GM18858 (cell line): ENCODE measurements around the gene BEND5.

ENCODE experiments used
- ATAC-seq: cut with Tn5 transposase; IDR thresholded peaks from one replicate; pipeline ENCODE4 v1.9.1; 2021; ENCODE audit not compliant: unreplicated experiment

Gene BEND5

DNA sequence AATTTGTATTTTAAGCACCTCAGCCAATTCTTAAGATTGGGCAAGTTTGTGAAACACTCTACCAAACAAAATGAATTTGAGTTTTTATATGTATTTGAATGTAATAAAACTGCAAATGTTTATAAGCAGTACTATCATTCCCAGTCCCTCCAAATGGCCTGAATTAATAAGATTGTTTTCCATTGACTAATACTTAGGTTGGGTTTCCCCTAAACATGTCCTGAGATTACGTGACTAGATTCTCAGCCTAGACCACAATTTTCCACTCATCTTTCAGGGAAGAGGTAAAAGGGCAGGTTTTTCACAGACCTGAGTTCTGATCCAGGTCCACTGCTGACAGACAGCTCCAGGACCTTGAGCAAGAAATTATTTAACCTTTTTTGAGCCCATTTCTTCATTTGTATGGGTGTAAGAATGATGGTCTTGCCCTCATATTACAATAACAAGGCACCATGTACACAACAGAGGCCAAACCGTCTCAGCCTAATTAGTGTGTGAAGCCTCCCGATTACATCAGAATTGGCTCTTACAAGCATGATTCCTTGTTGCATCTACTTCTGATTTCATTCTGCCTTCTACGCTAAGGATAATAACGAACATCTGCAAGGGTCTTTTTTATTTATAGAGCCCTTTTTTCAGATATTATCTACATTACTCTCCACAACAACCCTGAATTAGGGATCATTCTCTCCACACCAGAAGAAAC is 51.2 kb downstream of the BEND5 start:
- ATAC-seq, result no peak

DNA sequence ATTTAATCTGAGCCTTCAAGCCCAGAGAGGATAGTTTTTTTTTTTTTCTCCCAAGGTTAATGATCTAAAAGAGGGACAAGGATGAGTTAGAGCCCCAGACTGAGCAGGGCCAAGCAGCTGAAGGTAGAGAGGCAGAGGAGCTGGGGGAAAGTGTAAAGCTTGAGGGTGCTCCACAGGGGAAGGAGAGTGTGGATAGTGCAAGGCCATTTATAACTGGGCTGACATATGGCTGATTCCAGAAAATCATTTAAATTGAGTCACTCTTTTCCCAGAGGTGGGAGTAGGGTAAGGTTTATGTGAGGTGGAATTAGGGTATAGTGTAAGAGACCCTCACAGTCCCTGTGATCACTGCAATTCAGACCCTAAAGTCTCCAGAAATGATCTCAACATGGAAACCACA is 55.8 kb downstream of the BEND5 start:
- ATAC-seq, result no peak

- ATAC-seq, result no peak
These were observed 58.0 kb downstream of the BEND5 start for GRCh38 chr1:48718705-48719104.

DNA sequence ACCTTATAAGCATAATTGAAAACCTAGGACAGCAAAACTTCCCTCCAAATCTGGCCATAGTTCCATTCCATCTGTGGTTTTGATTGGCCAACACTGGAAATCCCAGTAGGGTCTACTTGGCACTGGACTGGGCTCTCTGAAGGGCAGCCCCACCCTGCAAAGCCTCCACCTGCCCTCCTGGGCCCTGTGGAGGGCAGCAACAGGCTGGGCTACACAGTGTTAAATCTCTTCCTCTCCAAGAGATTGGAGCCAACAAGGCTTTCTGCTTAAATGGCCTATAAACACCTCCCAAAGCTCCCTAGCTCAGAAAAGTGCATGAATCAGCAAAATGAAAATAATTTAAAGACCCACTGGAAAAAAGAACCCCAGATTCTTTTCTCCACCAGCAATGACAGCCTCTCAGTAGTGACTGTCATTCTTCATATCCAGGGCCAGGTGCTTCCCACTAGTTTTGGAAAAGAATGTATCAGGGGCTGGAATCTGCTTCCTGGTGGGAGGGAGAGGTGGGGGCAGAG is 58.5 kb downstream of the BEND5 start:
- no peak for ATAC-seq

DNA sequence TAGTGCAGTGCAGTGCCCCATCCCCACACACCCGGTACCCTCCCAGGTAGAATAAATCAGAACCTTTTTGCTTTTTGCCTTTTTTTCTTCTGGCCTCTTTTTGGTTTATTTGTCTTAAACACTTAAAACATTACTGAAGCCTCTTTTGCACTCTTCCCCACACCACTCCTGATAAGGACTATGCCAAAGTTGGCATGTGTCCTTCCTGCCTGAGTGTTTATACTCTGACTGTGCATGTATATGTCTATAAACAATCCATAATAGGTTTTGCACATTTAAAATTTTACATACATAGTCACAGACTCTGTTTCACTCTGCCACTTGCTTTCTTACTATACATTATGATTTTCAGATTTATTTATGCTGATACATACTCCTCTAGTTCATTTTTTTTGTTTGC is 59.6 kb downstream of the BEND5 start:
- ATAC-seq, result no peak

DNA sequence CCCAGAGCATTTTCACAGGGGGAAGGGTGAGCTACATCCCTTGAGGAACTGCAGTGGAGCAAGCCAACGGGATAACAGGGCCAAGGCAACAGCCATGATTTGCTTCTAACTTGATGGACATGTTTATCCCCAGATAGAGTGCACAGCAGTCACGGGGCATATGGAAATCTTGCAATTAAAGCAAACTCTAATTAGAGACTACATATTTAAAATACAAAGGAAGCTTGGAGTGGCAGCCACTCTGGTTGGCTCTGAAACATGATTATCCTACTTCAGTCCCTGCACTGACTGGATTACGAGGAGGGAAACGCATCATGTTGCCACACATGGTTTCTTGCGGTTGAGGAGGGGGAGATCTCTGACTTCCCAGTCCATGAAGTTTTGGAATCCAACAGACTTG is 60.8 kb downstream of the BEND5 start:
- no peak for ATAC-seq

- no peak for ATAC-seq
These were observed 65.8 kb downstream of the BEND5 start for GRCh38 chr1:48710915-48711314.

DNA sequence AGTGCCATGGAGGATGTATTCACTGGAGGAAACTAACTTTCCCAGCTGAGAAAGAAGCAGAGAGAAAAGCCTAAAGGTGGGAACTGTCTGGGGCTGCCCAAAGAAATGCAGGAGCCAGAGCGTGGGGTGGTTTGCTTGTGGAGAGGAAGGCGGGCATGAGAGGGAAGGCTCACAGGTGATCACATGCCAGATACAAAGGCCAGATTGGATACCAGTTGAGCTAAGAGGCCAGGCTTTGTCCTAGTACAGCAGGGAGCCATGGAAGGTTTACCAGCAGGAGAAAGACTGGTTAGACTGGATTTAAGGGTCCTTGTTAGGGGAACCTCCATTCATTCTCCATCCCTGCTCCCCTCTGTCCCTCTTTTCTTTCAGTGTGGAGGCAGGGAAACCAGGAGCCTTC is 66.4 kb downstream of the BEND5 start:
- ATAC-seq, result no peak

DNA sequence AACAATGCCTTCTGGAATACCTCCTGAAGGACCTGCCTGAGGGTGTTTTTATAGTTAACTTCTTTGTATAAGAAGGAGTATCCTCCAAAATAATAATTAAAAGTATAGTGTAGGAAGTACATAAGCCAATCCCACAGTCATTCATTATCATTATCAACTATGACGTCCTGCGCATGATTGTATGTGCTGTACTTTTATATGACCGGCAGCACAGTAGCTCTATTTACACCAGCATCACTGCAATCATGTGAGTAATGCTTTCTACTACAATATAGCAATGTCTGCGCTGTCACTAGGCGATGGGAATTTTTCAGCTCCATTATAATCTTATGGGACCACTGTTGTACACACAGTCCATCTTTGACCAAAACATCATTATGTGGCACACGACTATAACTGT is 72.0 kb downstream of the BEND5 start:
- ATAC-seq, result no peak

DNA sequence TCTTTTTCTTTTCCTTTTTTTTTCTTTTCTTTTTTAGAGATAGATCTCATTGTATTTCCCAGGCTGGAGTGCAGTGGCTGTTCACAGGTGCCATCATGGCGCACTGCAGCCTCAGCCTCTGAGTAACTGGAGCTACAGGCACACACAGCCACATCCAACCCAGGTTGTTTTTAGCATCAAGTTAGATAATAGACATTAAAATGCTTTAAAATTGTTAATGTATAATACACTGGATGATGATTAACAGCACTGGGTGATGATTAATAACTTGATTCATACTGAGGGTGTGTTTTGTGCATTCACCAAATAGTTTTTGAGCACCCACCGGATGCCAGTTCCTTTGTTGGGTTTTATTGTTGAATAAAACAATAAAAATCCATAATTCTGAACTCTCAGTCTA is 75.2 kb downstream of the BEND5 start:
- no peak for ATAC-seq

DNA sequence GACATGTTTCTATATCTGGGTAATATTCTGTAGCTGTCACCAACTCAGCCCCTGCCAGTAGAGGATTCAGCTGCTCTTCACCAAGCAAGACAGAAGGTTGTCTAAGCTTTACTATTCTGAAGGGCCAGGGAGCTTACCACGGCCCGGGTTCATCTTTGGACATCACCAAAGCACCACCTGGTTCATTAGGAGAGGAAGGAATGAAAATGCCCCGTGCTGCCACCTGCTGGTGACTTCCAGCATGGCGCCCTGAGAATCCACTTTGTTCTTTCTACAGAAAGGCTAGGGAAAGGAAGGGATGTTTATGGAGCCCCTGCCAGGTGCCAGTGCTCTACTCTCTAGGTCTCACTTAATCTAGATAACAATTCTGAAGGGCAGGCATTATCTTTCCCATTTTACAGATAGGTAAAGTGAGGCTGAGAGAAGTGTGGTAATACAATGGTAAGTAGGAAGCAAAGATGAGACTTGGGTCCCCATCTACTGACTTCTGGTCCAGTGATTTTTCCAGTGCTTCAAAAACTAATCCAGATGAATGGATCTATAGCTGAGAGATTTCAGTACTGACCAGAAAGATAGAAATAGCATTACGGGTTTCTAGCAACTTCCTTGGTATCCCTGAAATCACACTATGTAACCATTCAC is 79.5 kb downstream of the BEND5 start:
- no peak for ATAC-seq

DNA sequence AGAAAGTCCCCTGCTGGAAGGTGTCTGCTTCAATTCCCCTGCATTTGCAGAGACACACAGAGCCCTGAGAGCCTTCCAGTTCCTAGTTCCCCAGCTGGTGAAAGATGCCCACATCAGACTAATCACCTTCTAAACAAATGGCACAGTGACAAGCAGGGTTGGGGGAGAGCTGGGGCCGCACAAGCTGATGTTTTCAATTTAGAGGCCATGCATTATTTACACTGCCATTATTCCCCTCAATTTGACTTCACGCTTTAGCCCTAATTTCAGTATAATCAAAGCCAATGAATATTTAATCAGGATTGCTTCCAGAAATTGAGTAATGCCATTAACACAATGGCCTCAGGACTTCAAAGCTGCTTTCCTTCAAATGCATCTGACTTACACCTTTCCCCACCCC is 81.5 kb downstream of the BEND5 start:
- no peak for ATAC-seq

- ATAC-seq, result no peak
These were observed 82.9 kb downstream of the BEND5 start for GRCh38 chr1:48693674-48694320.

- ATAC-seq, result no peak
These were observed 83.5 kb downstream of the BEND5 start for GRCh38 chr1:48693180-48693579.

GRCh38 chr1:48692235-48692634 is 84.5 kb downstream of the BEND5 start:
- ATAC-seq, result no peak

- ATAC-seq, result peak; percentile 47
These were observed 85.2 kb downstream of the BEND5 start for GRCh38 chr1:48691429-48692001.

- peak; percentile 76 for ATAC-seq
These were observed 88.5 kb downstream of the BEND5 start for GRCh38 chr1:48688102-48688760.

DNA sequence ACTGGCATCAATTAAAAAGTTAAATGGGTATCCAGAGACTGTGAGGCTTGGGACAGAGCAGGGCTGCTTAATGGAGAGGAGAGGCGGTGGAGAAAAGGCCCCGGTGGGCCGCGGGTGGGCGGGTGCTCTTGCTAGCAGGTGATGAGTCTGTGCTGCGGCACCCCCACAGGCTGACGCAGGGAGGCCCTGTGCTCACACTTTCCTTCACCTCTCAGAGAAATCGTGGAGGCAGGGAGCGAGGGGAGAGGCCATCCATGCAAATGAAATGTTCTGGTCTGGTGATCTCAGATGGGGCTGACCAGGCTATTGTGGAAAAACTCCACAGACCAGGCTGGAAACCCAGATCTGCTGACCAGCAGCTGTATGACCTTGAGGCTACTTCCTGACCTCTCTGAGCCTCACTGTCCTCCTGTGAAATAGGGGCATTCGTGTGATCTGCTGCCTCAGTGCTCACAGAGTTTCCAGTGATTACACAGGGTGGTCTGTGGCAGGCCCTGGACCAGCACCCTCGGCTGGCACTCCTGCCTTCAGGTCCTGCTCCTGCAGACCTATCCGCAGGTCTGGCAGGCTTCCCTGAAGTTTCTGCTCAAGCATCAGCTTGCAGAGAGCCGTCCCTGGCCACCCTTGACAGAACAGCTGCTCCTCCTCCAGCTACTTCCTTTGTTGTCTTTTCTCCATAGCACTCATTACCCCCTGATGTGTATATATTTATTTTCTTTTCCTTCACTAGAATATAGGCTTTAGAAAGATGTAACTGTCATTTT is 89.2 kb downstream of the BEND5 start:
- ATAC-seq, result no peak

GRCh38 chr1:48686159-48686558 is 90.5 kb downstream of the BEND5 start:
- no peak for ATAC-seq

DNA sequence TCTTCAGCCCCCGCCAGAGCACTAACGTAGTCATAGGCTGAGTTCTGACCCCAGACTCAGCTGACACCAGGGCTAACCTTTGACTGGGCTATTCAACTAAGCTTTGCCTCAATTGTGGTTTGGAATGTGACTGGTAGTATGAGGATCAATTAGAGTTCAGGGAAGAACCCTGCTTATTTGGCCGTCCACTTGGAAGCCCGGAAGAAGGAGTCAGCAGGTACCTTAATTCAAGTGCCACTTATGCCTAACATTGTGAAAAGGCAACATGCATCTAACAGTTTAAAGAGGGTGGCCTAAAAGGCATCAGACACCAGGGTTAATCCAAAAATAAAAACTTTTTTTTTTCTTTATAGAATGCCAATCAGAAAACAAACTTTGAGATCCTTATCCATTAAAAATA is 92.3 kb downstream of the BEND5 start:
- no peak for ATAC-seq

- no peak for ATAC-seq
These were observed 92.9 kb downstream of the BEND5 start for GRCh38 chr1:48683839-48684238.
